Vagina (tissue), 2 donors: Measurements from ENCODE around the gene CD40. TPM values are rescaled to one million over a fixed set of nuclear protein-coding genes. Genes with fewer than 3 reads are reported as not detected.

Experiments used
- DNase-seq, 2 donors: peaks; one replicate each; pipeline ENCODE4 v3.0.0-alpha.2; 2017; ENCODE audit errors: extremely low spot score in 2 of 2
- H3K27ac ChIP-seq: fragments of 200-600 bp; sonication (generic); one replicate; pipeline ENCODE4 v1.5.1; 2019
- H3K27me3 ChIP-seq: fragments of 200-600 bp; sonication (generic); one replicate; pipeline ENCODE4 v1.5.1; 2019
- H3K36me3 ChIP-seq, 2 donors: fragments of 200-600 bp; sonication (generic); one replicate each; pipeline ENCODE4 v1.5.1; 2017 to 2019
- H3K4me1 ChIP-seq: fragments of 200-600 bp; sonication (generic); one replicate; pipeline ENCODE4 v1.5.1; 2019
- H3K4me3 ChIP-seq, 2 donors: fragments of 200-600 bp; sonication (generic); 1 replicate in 1 of 2; 2 replicates in 1 of 2; pipeline ENCODE4 v1.5.1; 2016 to 2019
- H3K9me3 ChIP-seq: fragments of 200-600 bp; sonication (generic); one replicate; pipeline ENCODE4 v1.5.1; 2019
- CTCF ChIP-seq, 3 experiments: fragments of 450-650 bp in 2 of 3; fragments of 200-600 bp in 1 of 3; sonication (generic) in 1 of 3; IDR thresholded peaks; one replicate each; pipeline ENCODE4 v1.5.1; 2017 to 2019; ENCODE audit warnings: antibody characterized with exemption in 3 of 3, mild to moderate bottlenecking in 2 of 3, moderate library complexity in 2 of 3
- POLR2A ChIP-seq, 2 donors: fragments of 450-650 bp; IDR thresholded peaks; one replicate each; pipeline ENCODE4 v1.6.1; 2017; ENCODE audit warnings: antibody characterized with exemption in 2 of 2, mild to moderate bottlenecking in 2 of 2, moderate library complexity in 2 of 2
- POLR2AphosphoS5 ChIP-seq, 2 donors: sonication (generic); formaldehyde crosslinking; IDR thresholded peaks; one replicate each; pipeline ENCODE4 v1.9.0; 2017; ENCODE audit warnings: antibody characterized with exemption in 2 of 2, mild to moderate bottlenecking in 2 of 2, low read depth in 1 of 2; ENCODE audit not compliant: insufficient read depth in 1 of 2
- intact Hi-C: fragments of 100-400 bp; cut with DNase I; formaldehyde crosslinking; loops from one replicate; pipeline ENCODE4 v1.15.1; 2023
- total RNA-seq: library from RNA; depleted of rRNA; stranded (reverse); fragments of >200 nt; gene quantifications from one replicate; pipeline ENCODE4 v1.2.3, GENCODE V29; 2016

Gene CD40
- total RNA-seq, 1 donor from 2014 or later: 24.6 TPM

- H3K4me3 ChIP-seq: no peak overlapping the region
- TF ChIP-seq CTCF (IDR thresholded peaks at IDR 0.05) (no peak), POLR2A (IDR thresholded peaks at IDR 0.05) (no peak), POLR2AphosphoS5 (IDR thresholded peaks at IDR 0.05; ENCODE audit: insufficient read depth in 1 of 2, low read depth in 1 of 2) (no peak)
- no peak overlapping the region for H3K27ac ChIP-seq
- H3K27me3 ChIP-seq: no peaks in the 10 kb centered on the region
- H3K4me1 ChIP-seq: peaks cover 57% of the 10 kb centered on the region
- DNase-seq: no peak
- peaks cover 0 to 27% of the 10 kb centered on the region in 2 donors for H3K36me3 ChIP-seq
- intact Hi-C loops: no loop called here
- no peaks in the 10 kb centered on the region for H3K9me3 ChIP-seq
These were observed 37.0 kb upstream of the CD40 start for GRCh38 chr20:46081074-46081473.

- H3K9me3 ChIP-seq: no peaks in the 10 kb centered on the region
- H3K4me3 ChIP-seq: no peak overlapping the region
- H3K27ac ChIP-seq: no peak overlapping the region
- H3K4me1 ChIP-seq: peaks cover 77% of the 10 kb centered on the region
- no peak for DNase-seq
- intact Hi-C loops: no loop called here
- no peaks in the 10 kb centered on the region for H3K27me3 ChIP-seq
- TF ChIP-seq CTCF (IDR thresholded peaks at IDR 0.05): no peak
- TF ChIP-seq POLR2A (IDR thresholded peaks at IDR 0.05): no peak
- TF ChIP-seq POLR2AphosphoS5 (IDR thresholded peaks at IDR 0.05; ENCODE audit: insufficient read depth in 1 of 2, low read depth in 1 of 2): no peak
- H3K36me3 ChIP-seq: peaks cover 0 to 10% of the 10 kb centered on the region in 2 donors
These were observed 35.0 kb upstream of the CD40 start for GRCh38 chr20:46083101-46083500.

GRCh38 chr20:46083531-46084061 is 34.5 kb upstream of the CD40 start:
- H3K4me1 ChIP-seq: peaks cover 81% of the 10 kb centered on the region
- no peak overlapping the region for H3K4me3 ChIP-seq
- no peak overlapping the region for H3K27ac ChIP-seq
- H3K27me3 ChIP-seq: no peaks in the 10 kb centered on the region
- intact Hi-C loops: no loop called here
- no peaks in the 10 kb centered on the region for H3K9me3 ChIP-seq
- no peak for DNase-seq
- H3K36me3 ChIP-seq: peaks cover 0 to 5% of the 10 kb centered on the region in 2 donors
- TF ChIP-seq POLR2A (IDR thresholded peaks at IDR 0.05): no peak
- no peak for TF ChIP-seq CTCF (IDR thresholded peaks at IDR 0.05)
- no peak for TF ChIP-seq POLR2AphosphoS5 (IDR thresholded peaks at IDR 0.05; ENCODE audit: insufficient read depth in 1 of 2, low read depth in 1 of 2)

GRCh38 chr20:46084805-46085178 is 33.3 kb upstream of the CD40 start:
- DNase-seq: no peak
- intact Hi-C loops: no loop called here
- H3K4me1 ChIP-seq: peaks cover 79% of the 10 kb centered on the region
- TF ChIP-seq POLR2A (IDR thresholded peaks at IDR 0.05): no peak
- no peaks in the 10 kb centered on the region for H3K36me3 ChIP-seq
- H3K27ac ChIP-seq: no peak overlapping the region
- H3K4me3 ChIP-seq: no peak overlapping the region
- H3K9me3 ChIP-seq: no peaks in the 10 kb centered on the region
- no peaks in the 10 kb centered on the region for H3K27me3 ChIP-seq

- Histone ChIP-seq H3K27ac (no peak overlapping the region), H3K36me3 (no peaks in the 10 kb centered on the region), H3K4me1 (peaks cover 83% of the 10 kb centered on the region), H3K27me3 (no peaks in the 10 kb centered on the region), H3K9me3 (no peaks in the 10 kb centered on the region), H3K4me3 (no peak overlapping the region)
- no peak for DNase-seq
- intact Hi-C loops: no loop called here
- TF ChIP-seq POLR2A (IDR thresholded peaks at IDR 0.05): no peak
- no peak for TF ChIP-seq POLR2AphosphoS5 (IDR thresholded peaks at IDR 0.05; ENCODE audit: insufficient read depth in 1 of 2, low read depth in 1 of 2)
- TF ChIP-seq CTCF (IDR thresholded peaks at IDR 0.05): no peak
These were observed 32.8 kb upstream of the CD40 start for GRCh38 chr20:46085179-46085851.
